Stimulated activated naive CD8-positive, alpha-beta T cell treated with anti-CD3 and anti-CD28 coated beads, Interleukin-15, Interleukin-2, amounts not matched to agents 100 ng/mL and 50 ng/mL, for 24 hours (primary cell): ENCODE results near the gene CAMK4.
"Not testable (repeated sequence)": the region's sequence is repeated elsewhere in the genome, so short reads cannot be mapped to it uniquely, and the experiment has no call there.

ENCODE experiments used
- H3K27ac Mint-ChIP-seq: one replicate; pipeline ENCODE4 v1.8.0; 2021; ENCODE audit warnings: mild to moderate bottlenecking, mixed read lengths
- H3K27me3 Mint-ChIP-seq: one replicate; pipeline ENCODE4 v1.8.0; 2021; ENCODE audit warnings: mixed read lengths
- H3K36me3 Mint-ChIP-seq: one replicate; pipeline ENCODE4 v1.8.0; 2021; ENCODE audit warnings: low read depth, mixed read lengths
- H3K4me1 Mint-ChIP-seq: one replicate; pipeline ENCODE4 v1.8.0; 2021; ENCODE audit warnings: low read depth, mixed read lengths
- H3K4me3 Mint-ChIP-seq: one replicate; pipeline ENCODE4 v1.8.0; 2021; ENCODE audit warnings: mild to moderate bottlenecking, mixed read lengths
- H3K9me3 Mint-ChIP-seq: one replicate; pipeline ENCODE4 v1.8.0; 2021; ENCODE audit warnings: mixed read lengths

Gene CAMK4

DNA sequence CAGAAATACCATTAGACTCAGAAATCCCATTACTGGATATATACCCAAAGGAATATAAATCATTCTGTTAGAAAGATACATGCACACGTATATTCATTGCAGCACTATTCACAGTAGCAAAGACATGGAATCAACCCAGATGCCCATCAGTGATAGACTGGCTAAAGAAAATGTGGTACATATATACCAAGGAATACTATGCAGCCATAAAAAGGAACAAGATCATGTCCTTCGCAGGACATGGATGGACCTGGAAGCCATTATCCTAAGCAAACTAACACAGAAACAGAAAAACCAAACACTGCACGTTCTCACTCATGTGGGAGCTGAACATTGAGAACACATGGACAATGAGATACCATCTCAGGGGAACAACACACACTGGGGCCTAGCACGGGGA lies 33.4 kb downstream of the CAMK4 start:
- not testable (repeated sequence) for H3K9me3 Mint-ChIP-seq, H3K4me3 Mint-ChIP-seq, H3K27me3 Mint-ChIP-seq
- Mint-ChIP-seq H3K27ac (peak overlapping the region; percentile 54), H3K36me3 (peaks cover 27% of the 10 kb centered on the region), H3K4me1 (peaks cover 10% of the 10 kb centered on the region)

GRCh38 chr5:111259636-111260035 lies 35.5 kb downstream of the CAMK4 start:
- Mint-ChIP-seq H3K4me1 (peaks cover 2% of the 10 kb centered on the region), H3K9me3 (peaks cover 2% of the 10 kb centered on the region), H3K27me3 (no peaks in the 10 kb centered on the region), H3K36me3 (peaks cover 42% of the 10 kb centered on the region), H3K27ac (no peak overlapping the region), H3K4me3 (no peak overlapping the region)

DNA sequence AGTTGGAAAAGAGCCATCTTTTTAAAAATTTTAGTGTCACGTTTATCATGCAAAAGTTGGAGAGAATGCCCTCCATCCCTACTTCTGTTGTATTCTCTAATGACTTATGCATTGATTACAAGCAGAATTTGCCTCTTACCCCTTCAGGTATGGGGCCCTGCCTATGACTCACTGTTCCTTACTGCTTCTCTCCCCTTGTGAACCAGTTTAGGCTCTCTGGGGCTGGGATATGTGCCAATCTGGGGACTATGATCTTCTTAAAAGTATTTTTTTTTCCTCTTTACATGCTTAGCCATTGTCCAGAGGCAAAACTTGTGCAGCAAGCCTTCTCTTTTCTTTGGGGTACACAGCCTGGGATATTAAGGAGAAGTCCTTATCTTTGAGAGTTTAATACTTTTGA lies 37.4 kb downstream of the CAMK4 start:
- Mint-ChIP-seq H3K36me3 (peaks cover 44% of the 10 kb centered on the region), H3K4me1 (peaks cover 19% of the 10 kb centered on the region), H3K27me3 (no peaks in the 10 kb centered on the region), H3K4me3 (no peak overlapping the region), H3K9me3 (peaks cover 4% of the 10 kb centered on the region), H3K27ac (no peak overlapping the region)

- peaks cover 23% of the 10 kb centered on the region for H3K4me1 Mint-ChIP-seq
- no peaks in the 10 kb centered on the region for H3K27me3 Mint-ChIP-seq
- H3K9me3 Mint-ChIP-seq, result peaks cover 4% of the 10 kb centered on the region
- H3K27ac Mint-ChIP-seq, result no peak overlapping the region
- peaks cover 44% of the 10 kb centered on the region for H3K36me3 Mint-ChIP-seq
- H3K4me3 Mint-ChIP-seq, result no peak overlapping the region
Measured at GRCh38 chr5:111262153-111262552, 38.0 kb downstream of the CAMK4 start.

- Mint-ChIP-seq H3K4me3 (no peak overlapping the region), H3K9me3 (peaks cover 4% of the 10 kb centered on the region), H3K27ac (peak overlapping the region; percentile 9), H3K4me1 (peaks cover 23% of the 10 kb centered on the region), H3K27me3 (no peaks in the 10 kb centered on the region), H3K36me3 (peaks cover 40% of the 10 kb centered on the region)
Measured at GRCh38 chr5:111262815-111263214, 38.6 kb downstream of the CAMK4 start.

- H3K4me1 Mint-ChIP-seq, result peaks cover 52% of the 10 kb centered on the region
- H3K36me3 Mint-ChIP-seq, result peaks cover 58% of the 10 kb centered on the region
- no peaks in the 10 kb centered on the region for H3K27me3 Mint-ChIP-seq
- peaks cover 19% of the 10 kb centered on the region for H3K9me3 Mint-ChIP-seq
- H3K27ac Mint-ChIP-seq, result no peak overlapping the region
- no peak overlapping the region for H3K4me3 Mint-ChIP-seq
Measured at GRCh38 chr5:111266491-111266890, 42.3 kb downstream of the CAMK4 start.

GRCh38 chr5:111268300-111268699 lies 44.1 kb downstream of the CAMK4 start:
- Mint-ChIP-seq H3K27me3 (no peaks in the 10 kb centered on the region), H3K4me3 (no peak overlapping the region), H3K27ac (no peak overlapping the region), H3K9me3 (peaks cover 19% of the 10 kb centered on the region), H3K36me3 (peaks cover 58% of the 10 kb centered on the region), H3K4me1 (peaks cover 67% of the 10 kb centered on the region)

DNA sequence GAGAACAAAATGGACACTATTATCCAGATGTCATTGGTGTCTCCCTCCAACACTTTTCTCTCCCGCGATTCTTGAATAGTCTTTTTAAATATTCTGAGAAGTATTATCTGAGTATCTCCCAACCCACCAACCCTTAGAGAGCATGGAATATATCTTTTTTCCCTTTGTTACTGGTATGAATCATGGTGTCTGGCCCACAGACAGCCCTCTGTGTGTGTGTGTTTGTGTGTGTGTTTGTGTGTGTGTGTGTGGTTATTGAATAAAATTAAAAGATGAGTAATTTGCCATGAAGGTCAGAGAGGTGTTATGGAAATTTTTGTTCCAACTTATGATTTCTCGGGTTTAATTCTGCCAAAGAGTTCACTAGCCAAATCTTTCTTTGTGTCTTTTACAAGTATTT lies 47.7 kb downstream of the CAMK4 start:
- no peaks in the 10 kb centered on the region for H3K27me3 Mint-ChIP-seq
- H3K9me3 Mint-ChIP-seq, result peaks cover 15% of the 10 kb centered on the region
- H3K4me3 Mint-ChIP-seq, result peak overlapping the region; percentile 3
- H3K4me1 Mint-ChIP-seq, result peaks cover 70% of the 10 kb centered on the region
- H3K36me3 Mint-ChIP-seq, result peaks cover 37% of the 10 kb centered on the region
- peak overlapping the region; percentile 87 for H3K27ac Mint-ChIP-seq

- peaks cover 66% of the 10 kb centered on the region for H3K4me1 Mint-ChIP-seq
- H3K27me3 Mint-ChIP-seq, result no peaks in the 10 kb centered on the region
- H3K36me3 Mint-ChIP-seq, result peaks cover under 1% of the 10 kb centered on the region
- peak overlapping the region; percentile 66 for H3K27ac Mint-ChIP-seq
- H3K4me3 Mint-ChIP-seq, result no peak overlapping the region
- H3K9me3 Mint-ChIP-seq, result no peaks in the 10 kb centered on the region
Measured at GRCh38 chr5:111277061-111277460, 52.9 kb downstream of the CAMK4 start.

- peak overlapping the region; percentile 80 for H3K27ac Mint-ChIP-seq
- no peaks in the 10 kb centered on the region for H3K9me3 Mint-ChIP-seq
- peaks cover 73% of the 10 kb centered on the region for H3K4me1 Mint-ChIP-seq
- H3K4me3 Mint-ChIP-seq, result no peak overlapping the region
- no peaks in the 10 kb centered on the region for H3K27me3 Mint-ChIP-seq
- H3K36me3 Mint-ChIP-seq, result no peaks in the 10 kb centered on the region
Measured at GRCh38 chr5:111278858-111279504, 54.8 kb downstream of the CAMK4 start.

DNA sequence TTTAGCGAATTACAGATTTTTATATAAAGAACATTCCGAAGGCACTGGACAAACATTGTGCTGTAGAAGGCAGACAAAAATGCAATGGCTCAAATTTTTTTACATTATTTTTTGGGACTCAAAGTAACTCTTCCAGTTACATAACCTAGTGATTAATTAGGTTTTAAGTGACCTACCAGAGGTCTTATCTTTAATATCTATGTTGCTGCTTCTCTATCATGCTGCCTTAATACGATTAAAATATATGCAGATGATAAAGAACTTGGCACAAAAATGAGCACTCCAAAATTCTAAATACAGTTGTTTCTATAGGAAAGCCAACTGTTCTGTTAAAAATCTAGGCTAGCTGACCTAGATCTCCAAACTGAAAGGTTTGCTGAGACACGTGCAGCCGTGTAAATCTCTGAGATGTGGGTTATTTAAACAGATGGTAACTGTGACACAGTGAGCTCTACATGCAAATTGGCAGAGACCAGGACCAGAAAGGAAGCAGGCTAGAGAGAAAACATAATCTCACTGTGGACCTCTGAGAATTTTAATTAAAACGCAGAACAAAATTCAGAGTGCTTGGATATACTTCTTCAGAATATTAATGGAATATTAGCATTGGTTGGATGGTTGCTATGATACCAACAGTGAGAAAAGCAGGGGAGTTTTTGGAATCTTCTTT lies 56.2 kb downstream of the CAMK4 start:
- Mint-ChIP-seq H3K27me3 (no peaks in the 10 kb centered on the region), H3K9me3 (no peaks in the 10 kb centered on the region), H3K4me3 (no peak overlapping the region), H3K36me3 (no peaks in the 10 kb centered on the region), H3K27ac (peak overlapping the region; percentile 11), H3K4me1 (peaks cover 73% of the 10 kb centered on the region)

GRCh38 chr5:111282798-111283197 lies 58.6 kb downstream of the CAMK4 start:
- Mint-ChIP-seq H3K4me3 (no peak overlapping the region), H3K36me3 (no peaks in the 10 kb centered on the region), H3K27ac (no peak overlapping the region), H3K9me3 (no peaks in the 10 kb centered on the region), H3K4me1 (peaks cover 73% of the 10 kb centered on the region), H3K27me3 (no peaks in the 10 kb centered on the region)

DNA sequence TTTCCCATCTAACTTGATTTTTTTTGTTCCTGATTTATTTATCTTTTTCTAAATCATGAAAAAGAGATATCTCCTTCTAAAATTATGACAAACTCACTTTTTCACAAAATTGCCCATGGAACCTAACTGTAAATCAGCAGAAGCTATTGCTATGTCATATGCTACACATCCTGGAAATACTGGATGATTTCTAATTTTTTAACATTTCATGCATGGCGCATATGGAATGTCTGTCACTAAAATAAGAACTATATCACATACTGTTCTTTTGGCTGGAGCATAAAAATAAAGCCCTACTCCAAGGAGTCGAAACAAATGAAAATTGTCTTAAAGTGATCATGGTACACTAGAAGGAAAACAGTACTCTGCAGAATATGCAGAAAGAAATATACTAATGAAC lies 60.6 kb downstream of the CAMK4 start:
- no peak overlapping the region for H3K4me3 Mint-ChIP-seq
- peaks cover 71% of the 10 kb centered on the region for H3K4me1 Mint-ChIP-seq
- no peaks in the 10 kb centered on the region for H3K27me3 Mint-ChIP-seq
- H3K9me3 Mint-ChIP-seq, result no peaks in the 10 kb centered on the region
- H3K36me3 Mint-ChIP-seq, result peaks cover 3% of the 10 kb centered on the region
- no peak overlapping the region for H3K27ac Mint-ChIP-seq

DNA sequence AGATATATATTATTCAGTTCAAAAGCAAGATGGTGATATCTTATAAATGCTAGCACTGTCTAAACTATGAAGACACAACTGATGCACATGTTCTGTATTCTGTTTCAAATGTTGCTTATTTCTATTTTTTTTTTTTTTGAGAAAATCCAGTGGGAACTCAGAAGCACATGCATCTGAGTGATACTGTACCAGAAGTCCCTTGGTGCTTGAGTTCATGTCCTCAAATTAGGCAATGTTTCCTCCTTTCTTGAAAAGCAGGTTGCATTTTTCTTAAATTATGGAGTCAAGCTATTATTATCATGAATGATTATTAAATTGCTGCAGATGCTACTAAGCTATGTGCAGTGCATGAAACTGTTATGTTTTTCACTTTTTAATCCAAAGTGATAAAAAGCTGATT lies 70.4 kb downstream of the CAMK4 start:
- Mint-ChIP-seq H3K4me3 (no peak overlapping the region), H3K27me3 (no peaks in the 10 kb centered on the region), H3K4me1 (peaks cover 40% of the 10 kb centered on the region), H3K9me3 (peaks cover 4% of the 10 kb centered on the region), H3K27ac (no peak overlapping the region), H3K36me3 (peaks cover 18% of the 10 kb centered on the region)

DNA sequence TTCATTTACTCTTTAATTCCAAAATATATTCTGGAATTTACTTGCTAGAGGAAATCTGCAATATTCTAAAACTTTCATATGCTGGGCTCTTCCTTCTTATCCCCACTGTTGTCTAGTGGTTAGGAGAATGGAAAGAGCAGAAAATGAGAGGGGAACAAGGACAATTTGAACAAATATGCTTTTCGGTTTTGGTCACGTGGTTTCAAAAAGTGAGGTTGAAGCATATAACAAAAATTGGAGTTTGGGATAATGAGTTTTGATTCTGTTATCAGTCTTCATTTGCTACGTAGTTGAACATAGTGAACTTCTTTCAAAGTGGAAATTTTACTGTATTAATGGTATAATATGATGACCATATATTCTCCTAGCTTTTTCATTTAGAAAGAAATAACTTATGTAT lies 71.5 kb downstream of the CAMK4 start:
- Mint-ChIP-seq H3K36me3 (peaks cover 18% of the 10 kb centered on the region), H3K4me3 (no peak overlapping the region), H3K4me1 (peaks cover 51% of the 10 kb centered on the region), H3K27ac (no peak overlapping the region), H3K9me3 (peaks cover 4% of the 10 kb centered on the region), H3K27me3 (no peaks in the 10 kb centered on the region)

GRCh38 chr5:111296570-111296969 lies 72.4 kb downstream of the CAMK4 start:
- H3K27ac Mint-ChIP-seq, result no peak overlapping the region
- peaks cover 7% of the 10 kb centered on the region for H3K9me3 Mint-ChIP-seq
- H3K4me1 Mint-ChIP-seq, result peaks cover 58% of the 10 kb centered on the region
- no peaks in the 10 kb centered on the region for H3K27me3 Mint-ChIP-seq
- peaks cover 26% of the 10 kb centered on the region for H3K36me3 Mint-ChIP-seq
- no peak overlapping the region for H3K4me3 Mint-ChIP-seq
